Neural progenitor cell (in vitro differentiated cells): ENCODE results near the gene ERVK3-1. TPM values are rescaled to one million over a fixed set of nuclear protein-coding genes. Genes with fewer than 3 reads are reported as not detected.

Source experiments
- DNase-seq: peaks from one replicate; pipeline ENCODE4 v3.0.0-alpha.2; 2016; ENCODE audit warnings: low spot score
- H2AFZ ChIP-seq: fragments of 200-600 bp; sonication (generic); replicated peaks from 2 replicates; pipeline ENCODE4 v1.6.1; 2016; ENCODE audit warnings: antibody characterized with exemption
- H3F3A ChIP-seq: fragments of 200-600 bp; sonication (generic); 2 replicates; pipeline ENCODE4 v1.6.1; 2016; ENCODE audit warnings: antibody characterized with exemption, low read depth
- H3K27ac ChIP-seq: fragments of 200-600 bp; sonication (generic); 2 replicates; pipeline ENCODE4 v1.5.1; 2016; ENCODE audit warnings: mild to moderate bottlenecking
- H3K27me3 ChIP-seq: fragments of 200-600 bp; sonication (generic); 2 replicates; pipeline ENCODE4 v1.6.1; 2016; ENCODE audit warnings: mild to moderate bottlenecking, moderate library complexity
- H3K36me3 ChIP-seq: fragments of 200-600 bp; sonication (generic); 2 replicates; pipeline ENCODE4 v1.5.1; 2016
- H3K4me1 ChIP-seq: fragments of 200-600 bp; sonication (generic); 2 replicates; pipeline ENCODE4 v1.6.1; 2016; ENCODE audit warnings: mixed run types
- H3K4me2 ChIP-seq: fragments of 200-600 bp; sonication (generic); 2 replicates; pipeline ENCODE4 v1.6.1; 2016
- H3K4me3 ChIP-seq: fragments of 200-600 bp; sonication (generic); 2 replicates; pipeline ENCODE4 v1.5.1; 2016
- H3K79me2 ChIP-seq: fragments of 200-600 bp; sonication (generic); 2 replicates; pipeline ENCODE4 v1.6.1; 2016; ENCODE audit warnings: low read depth
- H3K9ac ChIP-seq: fragments of 200-600 bp; sonication (generic); 2 replicates; pipeline ENCODE4 v1.6.1; 2016
- H3K9me3 ChIP-seq: fragments of 200-600 bp; sonication (generic); 2 replicates; pipeline ENCODE4 v1.5.1; 2016; ENCODE audit warnings: low read depth
- H4K20me1 ChIP-seq: fragments of 200-600 bp; sonication (generic); 2 replicates; pipeline ENCODE4 v1.6.1; 2016; ENCODE audit warnings: low read depth
- H3K27ac Mint-ChIP-seq: 3 replicates; pipeline ENCODE4 v1.8.0; 2021; ENCODE audit warnings: mixed read lengths
- H3K27me3 Mint-ChIP-seq: 2 replicates; pipeline ENCODE4 v1.8.0; 2022; ENCODE audit warnings: low read depth, mild to moderate bottlenecking, inconsistent platforms, moderate library complexity, mixed read lengths; ENCODE audit not compliant: insufficient read depth
- H3K36me3 Mint-ChIP-seq: 3 replicates; pipeline ENCODE4 v1.8.0; 2021; ENCODE audit warnings: mixed read lengths
- H3K4me1 Mint-ChIP-seq: 3 replicates; pipeline ENCODE4 v1.8.0; 2021; ENCODE audit warnings: mixed read lengths
- H3K4me3 Mint-ChIP-seq: 3 replicates; pipeline ENCODE4 v1.8.0; 2021; ENCODE audit warnings: mild to moderate bottlenecking, moderate library complexity, mixed read lengths
- H3K9me3 Mint-ChIP-seq: 3 replicates; pipeline ENCODE4 v1.8.0; 2020; ENCODE audit warnings: mixed read lengths
- EZH2 ChIP-seq: fragments of 200-600 bp; sonication (generic); IDR thresholded peaks from 2 replicates; pipeline ENCODE4 v1.6.1; 2017; ENCODE audit warnings: antibody characterized with exemption, mild to moderate bottlenecking, moderate library complexity
- EZH2phosphoT487 ChIP-seq: fragments of 200-600 bp; sonication (generic); IDR thresholded peaks from 2 replicates; pipeline ENCODE4 v1.6.1; 2017; ENCODE audit warnings: antibody characterized with exemption
- total RNA-seq: library from RNA; depleted of rRNA; stranded (reverse); fragments of >200 nt; gene quantifications from 2 replicates; pipeline ENCODE4 v1.2.3, GENCODE V29; 2015; ENCODE audit warnings: low replicate concordance
- TF ChIP-seq, protein P1 (sequence below): fragments of 200-600 bp; sonication (generic); IDR thresholded peaks from 2 replicates; pipeline ENCODE4 v1.5.1; 2017; ENCODE audit warnings: antibody characterized with exemption, mild to moderate bottlenecking

ERVK3-1 gene
- total RNA-seq, 1 donor from 2014 or later: 49.9 TPM

DNA sequence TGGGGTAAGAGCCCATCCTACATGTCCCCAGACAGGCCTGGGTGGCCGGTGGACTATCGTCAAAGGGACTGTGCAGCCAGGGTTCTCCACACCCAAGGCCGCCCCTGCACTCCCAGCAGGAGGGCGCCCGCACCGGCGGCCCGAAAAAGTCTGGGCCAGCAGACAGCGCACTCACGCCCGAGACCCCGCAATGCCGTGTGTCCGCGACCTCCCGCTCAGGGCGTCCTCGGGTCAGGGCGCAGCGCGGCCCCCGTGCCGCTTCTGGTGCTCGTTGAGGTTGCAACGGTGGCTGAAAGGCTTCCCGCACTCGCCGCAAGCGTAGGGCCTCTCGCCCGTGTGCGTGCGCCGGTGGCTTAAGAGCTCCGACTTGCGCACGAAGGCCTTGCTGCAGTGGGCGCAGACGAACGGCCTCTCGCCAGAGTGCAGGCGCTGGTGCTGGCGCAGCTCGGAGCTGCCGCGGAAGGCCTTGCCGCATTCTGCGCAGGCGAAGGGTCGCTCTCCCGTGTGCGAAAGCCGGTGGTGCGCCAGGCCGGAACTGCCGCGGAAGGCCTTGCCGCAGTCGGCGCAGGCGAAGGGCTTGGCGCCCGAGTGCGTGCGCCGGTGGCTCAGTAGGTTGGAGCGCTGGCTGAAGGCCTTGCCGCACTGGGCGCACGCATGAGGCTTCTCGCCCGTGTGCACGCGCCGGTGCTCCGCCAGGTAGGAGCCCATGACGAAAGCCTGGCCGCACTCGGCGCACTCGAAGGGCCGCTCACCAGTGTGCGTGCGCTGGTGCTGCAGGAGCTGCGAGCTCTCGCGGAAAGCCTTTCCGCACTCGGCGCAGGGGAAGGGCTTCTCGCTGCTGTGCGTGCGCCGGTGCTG lies 51.0 kb downstream of the ERVK3-1 start:
- Histone ChIP-seq H2AFZ (no peak overlapping the region), H3K79me2 (peaks cover 4% of the 10 kb centered on the region), H4K20me1 (no peaks in the 10 kb centered on the region), H3K9me3 (no peaks in the 10 kb centered on the region), H3K4me2 (no peak overlapping the region), H3K4me1 (no peaks in the 10 kb centered on the region), H3K36me3 (no peaks in the 10 kb centered on the region), H3K27me3 (no peaks in the 10 kb centered on the region), H3F3A (no peaks in the 10 kb centered on the region), H3K9ac (no peak overlapping the region), H3K4me3 (no peak overlapping the region), H3K27ac (no peak overlapping the region)
- Mint-ChIP-seq H3K4me3 (no peak overlapping the region), H3K9me3 (no peaks in the 10 kb centered on the region), H3K27me3 (peaks cover 13% of the 10 kb centered on the region), H3K27ac (no peak overlapping the region), H3K36me3 (peaks cover 2% of the 10 kb centered on the region), H3K4me1 (peaks cover 4% of the 10 kb centered on the region)
- TF ChIP-seq, protein P1, sequence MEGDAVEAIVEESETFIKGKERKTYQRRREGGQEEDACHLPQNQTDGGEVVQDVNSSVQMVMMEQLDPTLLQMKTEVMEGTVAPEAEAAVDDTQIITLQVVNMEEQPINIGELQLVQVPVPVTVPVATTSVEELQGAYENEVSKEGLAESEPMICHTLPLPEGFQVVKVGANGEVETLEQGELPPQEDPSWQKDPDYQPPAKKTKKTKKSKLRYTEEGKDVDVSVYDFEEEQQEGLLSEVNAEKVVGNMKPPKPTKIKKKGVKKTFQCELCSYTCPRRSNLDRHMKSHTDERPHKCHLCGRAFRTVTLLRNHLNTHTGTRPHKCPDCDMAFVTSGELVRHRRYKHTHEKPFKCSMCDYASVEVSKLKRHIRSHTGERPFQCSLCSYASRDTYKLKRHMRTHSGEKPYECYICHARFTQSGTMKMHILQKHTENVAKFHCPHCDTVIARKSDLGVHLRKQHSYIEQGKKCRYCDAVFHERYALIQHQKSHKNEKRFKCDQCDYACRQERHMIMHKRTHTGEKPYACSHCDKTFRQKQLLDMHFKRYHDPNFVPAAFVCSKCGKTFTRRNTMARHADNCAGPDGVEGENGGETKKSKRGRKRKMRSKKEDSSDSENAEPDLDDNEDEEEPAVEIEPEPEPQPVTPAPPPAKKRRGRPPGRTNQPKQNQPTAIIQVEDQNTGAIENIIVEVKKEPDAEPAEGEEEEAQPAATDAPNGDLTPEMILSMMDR: no peak
- no peak for TF ChIP-seq EZH2
- no peak for TF ChIP-seq EZH2phosphoT487
- no peak for DNase-seq

DNA sequence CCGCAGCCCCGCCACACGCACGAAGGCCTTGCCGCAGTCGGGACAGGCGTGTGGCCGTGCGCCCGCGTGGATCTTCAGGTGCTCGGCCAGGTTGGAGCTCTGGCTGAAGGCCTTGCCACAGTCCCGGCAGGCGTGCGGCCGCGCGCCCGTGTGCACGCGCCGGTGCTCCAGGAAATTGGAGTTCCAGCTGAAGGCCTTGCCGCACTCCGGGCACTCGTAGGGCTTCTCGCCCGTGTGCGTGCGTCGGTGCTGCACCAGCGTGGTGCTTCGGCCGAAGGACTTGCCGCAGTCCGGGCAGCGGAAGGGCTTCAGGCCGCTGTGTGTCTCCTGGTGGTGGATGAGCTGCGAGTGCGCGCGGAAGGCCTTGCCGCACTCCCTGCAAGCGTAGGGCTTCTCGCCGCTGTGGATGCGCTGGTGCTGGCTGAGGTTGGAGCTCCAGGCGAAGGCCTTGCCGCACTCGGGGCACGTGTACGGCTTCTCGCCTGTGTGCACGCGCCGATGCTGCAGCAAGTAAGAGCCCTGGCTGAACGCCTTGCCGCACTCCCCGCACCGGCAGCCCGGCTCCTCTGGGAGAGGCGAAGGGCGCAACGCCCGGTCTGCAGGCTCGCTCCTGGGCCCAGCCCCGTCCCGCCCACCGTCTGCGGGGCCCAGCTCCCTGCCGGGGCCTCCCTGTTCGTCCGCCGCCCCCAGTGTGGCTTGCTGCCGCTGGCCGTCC lies 51.7 kb downstream of the ERVK3-1 start:
- Histone ChIP-seq H3K4me1 (no peaks in the 10 kb centered on the region), H3K27me3 (no peaks in the 10 kb centered on the region), H4K20me1 (no peaks in the 10 kb centered on the region), H3K36me3 (no peaks in the 10 kb centered on the region), H3K27ac (no peak overlapping the region), H3K9me3 (no peaks in the 10 kb centered on the region), H3K9ac (no peak overlapping the region), H2AFZ (no peak overlapping the region), H3K4me2 (no peak overlapping the region), H3K79me2 (peaks cover 10% of the 10 kb centered on the region), H3F3A (peaks cover 4% of the 10 kb centered on the region), H3K4me3 (no peak overlapping the region)
- peaks cover 10% of the 10 kb centered on the region for H3K4me1 Mint-ChIP-seq
- no peak overlapping the region for H3K4me3 Mint-ChIP-seq
- no peaks in the 10 kb centered on the region for H3K9me3 Mint-ChIP-seq
- H3K27me3 Mint-ChIP-seq: peaks cover 14% of the 10 kb centered on the region
- peaks cover 2% of the 10 kb centered on the region for H3K36me3 Mint-ChIP-seq
- H3K27ac Mint-ChIP-seq: no peak overlapping the region
- no peak for TF ChIP-seq EZH2phosphoT487
- TF ChIP-seq EZH2: no peak
- TF ChIP-seq, protein P1: no peak
- DNase-seq: no peak

DNA sequence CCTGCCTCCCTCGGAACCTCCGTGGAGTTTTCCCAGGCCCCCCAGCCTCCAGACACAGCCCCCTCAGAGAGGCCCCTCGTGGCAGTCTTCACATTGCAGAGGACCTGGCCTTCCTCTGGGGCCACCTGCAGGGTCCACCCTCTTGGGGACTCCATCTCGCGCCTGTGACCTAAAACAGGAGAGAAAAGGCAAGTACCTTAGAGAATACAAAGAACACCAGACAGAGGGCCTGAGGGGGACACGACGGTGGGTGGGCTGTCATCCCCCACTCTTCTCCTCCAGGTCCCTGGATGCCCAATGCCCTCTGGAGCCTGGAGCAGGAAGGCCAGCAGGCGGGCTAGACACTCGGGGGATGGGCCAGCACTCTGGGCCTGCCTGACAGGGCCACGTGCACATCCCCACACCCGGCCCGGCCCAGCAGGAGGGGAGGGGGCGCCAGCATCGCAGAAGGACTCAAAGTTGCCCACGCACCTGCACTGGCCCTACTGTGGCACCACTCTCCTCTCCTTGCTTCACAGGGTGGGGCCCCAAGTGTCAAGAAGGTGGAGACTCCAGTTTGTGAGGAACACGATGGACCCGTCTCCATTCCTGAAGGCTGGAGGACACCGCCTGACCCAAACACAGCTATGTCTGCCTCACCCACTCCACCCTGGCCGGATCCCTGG lies 52.4 kb downstream of the ERVK3-1 start:
- Histone ChIP-seq H3K4me1 (no peaks in the 10 kb centered on the region), H3K9me3 (no peaks in the 10 kb centered on the region), H3K27ac (no peak overlapping the region), H3K27me3 (no peaks in the 10 kb centered on the region), H3F3A (peaks cover 7% of the 10 kb centered on the region), H3K36me3 (no peaks in the 10 kb centered on the region), H3K79me2 (peaks cover 10% of the 10 kb centered on the region), H4K20me1 (no peaks in the 10 kb centered on the region), H3K4me3 (no peak overlapping the region), H2AFZ (no peak overlapping the region), H3K9ac (no peak overlapping the region), H3K4me2 (no peak overlapping the region)
- H3K4me1 Mint-ChIP-seq: peaks cover 11% of the 10 kb centered on the region
- TF ChIP-seq EZH2phosphoT487: no peak
- TF ChIP-seq, protein P1: no peak
- no peak for TF ChIP-seq EZH2
- DNase-seq: no peak
- peaks cover 2% of the 10 kb centered on the region for H3K36me3 Mint-ChIP-seq
- H3K9me3 Mint-ChIP-seq: no peaks in the 10 kb centered on the region
- H3K27ac Mint-ChIP-seq: no peak overlapping the region
- H3K4me3 Mint-ChIP-seq: no peak overlapping the region
- peaks cover 12% of the 10 kb centered on the region for H3K27me3 Mint-ChIP-seq
